ENCODE measurements around the gene MAP7D2.

MAP7D2 gene

GRCh38 chrX:19958552-19959486 lies 157.9 kb downstream of the MAP7D2 start:
- Histone ChIP-seq H3K4me3 (ENCODE audit: low read depth, low read length) (no peak overlapping the region), H3K36me3 (ENCODE audit: control insufficient read depth, insufficient read depth, low read length) (no peaks in the 10 kb centered on the region), H3K9ac (ENCODE audit: low read depth, low read length) (no peak overlapping the region), H3K9me3 (ENCODE audit: control insufficient read depth, insufficient read depth, low read length) (no peaks in the 10 kb centered on the region), H3K4me1 (ENCODE audit: control insufficient read depth, insufficient read depth, low read length) (no peaks in the 10 kb centered on the region), H3K27me3 (ENCODE audit: control insufficient read depth, insufficient read depth, low read length) (no peaks in the 10 kb centered on the region)

GRCh38 chrX:19956923-19957322 lies 159.8 kb downstream of the MAP7D2 start:
- Histone ChIP-seq H3K27me3 (ENCODE audit: control insufficient read depth, insufficient read depth, low read length) (no peaks in the 10 kb centered on the region), H3K9me3 (ENCODE audit: control insufficient read depth, insufficient read depth, low read length) (no peaks in the 10 kb centered on the region), H3K9ac (ENCODE audit: low read depth, low read length) (no peak overlapping the region), H3K4me1 (ENCODE audit: control insufficient read depth, insufficient read depth, low read length) (no peaks in the 10 kb centered on the region), H3K36me3 (ENCODE audit: control insufficient read depth, insufficient read depth, low read length) (no peaks in the 10 kb centered on the region), H3K4me3 (ENCODE audit: low read depth, low read length) (no peak overlapping the region)

All from iPS-15b (cell line).